ENCODE measurements around the gene DNAJC12. TPM values are rescaled to one million over a fixed set of nuclear protein-coding genes. Genes with fewer than 3 reads are reported as not detected.

The DNAJC12 gene
- total RNA-seq, 1 experiment from 2014 or later = 4.3 TPM

GRCh38 chr10:67783606-67784294 is 54.2 kb downstream of the DNAJC12 start:
- H3K9me2 ChIP-seq (ENCODE audit: insufficient read depth) = no peaks in the 10 kb centered on the region
- BruUV-seq (replicated peaks) = no TSS peak
- no peak overlapping the region for H3K4me3 ChIP-seq (replicated peaks in 1 of 2; ENCODE audit: low read depth in 1 of 2, low read length in 2 of 2)
- no peaks in the 10 kb centered on the region for H3K27me3 ChIP-seq (ENCODE audit: insufficient read depth, low read length)
- no peak overlapping the region for H3K9ac ChIP-seq (ENCODE audit: low read length)
- H3K9me3 ChIP-seq (ENCODE audit: control insufficient read depth in 1 of 2, insufficient read depth in 1 of 2, low read depth in 1 of 2, low read length in 2 of 2) = no peaks in the 10 kb centered on the region
- CTCF ChIA-PET = no interaction called here
- peaks cover 0 to 6% of the 10 kb centered on the region in 2 experiments; a peak in 2 of 4 replicates for H3K4me1 ChIP-seq (ENCODE audit: control insufficient read depth in 1 of 2, insufficient read depth in 2 of 2, low read length in 2 of 2)
- TF ChIP-seq SP1 (IDR thresholded peaks at IDR 0.05; ENCODE audit: low read depth) (no peak), SIN3A (IDR thresholded peaks at IDR 0.05; ENCODE audit: low read depth) (no peak), CEBPB (IDR thresholded peaks at IDR 0.05; ENCODE audit: low read depth) (no peak), CBX3 (IDR thresholded peaks at IDR 0.05; ENCODE audit: low read depth) (no peak), ZNF274 (IDR thresholded peaks at IDR 0.05; ENCODE audit: low read depth, low read length) (no peak), REST (IDR thresholded peaks at IDR 0.05; ENCODE audit: low read depth) (no peak), EZH2phosphoT487 (IDR thresholded peaks at IDR 0.05; ENCODE audit: borderline replicate concordance) (no peak)
- RAD21 ChIA-PET (ENCODE audit: low non-redundant PET in 1 of 2, low total read pairs in 2 of 2, uncharacterized antibody in 2 of 2, unreplicated experiment in 2 of 2) = no interaction called here
- no peak overlapping the region for H2AFZ ChIP-seq (ENCODE audit: low read depth, low read length, poor library complexity, severe bottlenecking)
- DNase-seq (ENCODE audit: low read depth, low spot score) = no peak
- no peaks in the 10 kb centered on the region for H3K36me3 ChIP-seq (ENCODE audit: control insufficient read depth in 1 of 2, insufficient read depth in 2 of 2, low read length in 2 of 2)
- intact Hi-C loops (cut with micrococcal nuclease) = no loop called here
- H3K4me2 ChIP-seq (ENCODE audit: low read length) = no peak overlapping the region
- no peak for ATAC-seq
- POLR2A ChIA-PET = no interaction called here
- no peaks in the 10 kb centered on the region for H3K79me2 ChIP-seq (ENCODE audit: insufficient read depth, low read length)
- H3K27ac ChIP-seq (ENCODE audit: low read depth, low read length) = no peak overlapping the region
- no peaks in the 10 kb centered on the region for H4K20me1 ChIP-seq (ENCODE audit: insufficient read depth)

Measured in HCT116 (cell line).